ENCODE results near the gene ARHGEF7. TPM values are rescaled to one million over a fixed set of nuclear protein-coding genes. Genes with fewer than 3 reads are reported as not detected.

The ARHGEF7 gene
- total RNA-seq, 2 donors from 2014 or later: 46.7 to 50.7 TPM

- Histone ChIP-seq H3K27ac (no peak overlapping the region), H3K4me3 (no peak overlapping the region), H3K36me3 (no peaks in the 10 kb centered on the region), H3K4me1 (no peaks in the 10 kb centered on the region), H3K27me3 (no peaks in the 10 kb centered on the region), H3K9ac (ENCODE audit: low read depth in 2 of 2, low read length in 2 of 2) (no peak overlapping the region), H3K9me3 (no peaks in the 10 kb centered on the region)
- no peak for TF ChIP-seq CTCF (IDR thresholded peaks at IDR 0.05)
- DNase-seq: no peak
- intact Hi-C loops (cut with DNase I): no loop called here
Observed at GRCh38 chr13:111337206-111337605, 222.1 kb downstream of the ARHGEF7 start.

- H3K4me1 ChIP-seq: no peaks in the 10 kb centered on the region
- intact Hi-C loops (cut with DNase I): no loop called here
- DNase-seq: no peak
- no peaks in the 10 kb centered on the region for H3K36me3 ChIP-seq
- TF ChIP-seq CTCF (IDR thresholded peaks at IDR 0.05): no peak
- H3K9ac ChIP-seq (ENCODE audit: low read depth in 2 of 2, low read length in 2 of 2): no peak overlapping the region
- no peaks in the 10 kb centered on the region for H3K9me3 ChIP-seq
- no peak overlapping the region for H3K4me3 ChIP-seq
- no peak overlapping the region for H3K27ac ChIP-seq
- no peaks in the 10 kb centered on the region for H3K27me3 ChIP-seq
Observed at GRCh38 chr13:111337741-111338140, 222.6 kb downstream of the ARHGEF7 start.

- Histone ChIP-seq H3K9me3 (no peaks in the 10 kb centered on the region), H3K27me3 (no peaks in the 10 kb centered on the region), H3K27ac (no peak overlapping the region), H3K4me3 (no peak overlapping the region), H3K9ac (ENCODE audit: low read depth in 2 of 2, low read length in 2 of 2) (no peak overlapping the region), H3K36me3 (no peaks in the 10 kb centered on the region), H3K4me1 (no peaks in the 10 kb centered on the region)
- TF ChIP-seq CTCF (IDR thresholded peaks at IDR 0.05): no peak
- DNase-seq: no peak
- intact Hi-C loops (cut with DNase I): no loop called here
Observed at GRCh38 chr13:111338841-111339240, 223.7 kb downstream of the ARHGEF7 start.

GRCh38 chr13:111339366-111340143 is 224.4 kb downstream of the ARHGEF7 start:
- Histone ChIP-seq H3K4me3 (no peak overlapping the region), H3K27me3 (no peaks in the 10 kb centered on the region), H3K9me3 (no peaks in the 10 kb centered on the region), H3K4me1 (no peaks in the 10 kb centered on the region), H3K27ac (no peak overlapping the region), H3K36me3 (no peaks in the 10 kb centered on the region), H3K9ac (ENCODE audit: low read depth in 2 of 2, low read length in 2 of 2) (no peak overlapping the region)
- TF ChIP-seq CTCF (IDR thresholded peaks at IDR 0.05): no peak
- peak; percentile 14 for DNase-seq
- intact Hi-C loops (cut with DNase I): no loop called here

- H3K36me3 ChIP-seq: no peaks in the 10 kb centered on the region
- H3K4me1 ChIP-seq: no peaks in the 10 kb centered on the region
- H3K4me3 ChIP-seq: no peak overlapping the region
- no peak overlapping the region for H3K27ac ChIP-seq
- H3K9ac ChIP-seq (ENCODE audit: low read depth in 2 of 2, low read length in 2 of 2): no peak overlapping the region
- TF ChIP-seq CTCF (IDR thresholded peaks at IDR 0.05): no peak
- no peaks in the 10 kb centered on the region for H3K9me3 ChIP-seq
- DNase-seq: no peak
- no peaks in the 10 kb centered on the region for H3K27me3 ChIP-seq
- intact Hi-C loops (cut with DNase I): no loop called here
Observed at GRCh38 chr13:111341886-111342285, 226.8 kb downstream of the ARHGEF7 start.
